Stimulated activated CD4-positive, alpha-beta T cell treated with anti-CD3 and anti-CD28 coated beads, Interleukin-12 subunit alpha, Interleukin-12 subunit beta, amount 100 ng/mL, for 48 hours (primary cell): Measurements from ENCODE around the gene FGF9.

Source experiments
- DNase-seq, 3 donors: peaks; one replicate each; pipeline ENCODE4 v3.0.0-alpha.2; 2020; ENCODE audit warnings: low read depth in 2 of 3, low spot score in 1 of 3

FGF9 gene

GRCh38 chr13:21709697-21710096, 38.8 kb downstream of the FGF9 start:
- DNase-seq: no peak

GRCh38 chr13:21710163-21710562, 39.3 kb downstream of the FGF9 start:
- DNase-seq: no peak

GRCh38 chr13:21717817-21718216, 46.9 kb downstream of the FGF9 start:
- no peak for DNase-seq

GRCh38 chr13:21719463-21719862, 48.6 kb downstream of the FGF9 start:
- DNase-seq: no peak

GRCh38 chr13:21723807-21724505, 53.1 kb downstream of the FGF9 start:
- no peak for DNase-seq

GRCh38 chr13:21730186-21730880, 59.5 kb downstream of the FGF9 start:
- no peak for DNase-seq

- DNase-seq: no peak
Observed at GRCh38 chr13:21733475-21734263, 62.8 kb downstream of the FGF9 start.

GRCh38 chr13:21734961-21735360, 64.1 kb downstream of the FGF9 start:
- DNase-seq: no peak

- no peak for DNase-seq
Observed at GRCh38 chr13:21735701-21736401, 65.0 kb downstream of the FGF9 start.

- no peak for DNase-seq
Observed at GRCh38 chr13:21736926-21737325, 66.1 kb downstream of the FGF9 start.

- DNase-seq: no peak
Observed at GRCh38 chr13:21738630-21739029, 67.8 kb downstream of the FGF9 start.

GRCh38 chr13:21739771-21740170, 68.9 kb downstream of the FGF9 start:
- no peak for DNase-seq

- no peak for DNase-seq
Observed at GRCh38 chr13:21741396-21741979, 70.6 kb downstream of the FGF9 start.

- no peak for DNase-seq
Observed at GRCh38 chr13:21742096-21742495, 71.2 kb downstream of the FGF9 start.

GRCh38 chr13:21744149-21744548, 73.3 kb downstream of the FGF9 start:
- DNase-seq: no peak

- DNase-seq: no peak
Observed at GRCh38 chr13:21745307-21745706, 74.4 kb downstream of the FGF9 start.

GRCh38 chr13:21747456-21747855, 76.6 kb downstream of the FGF9 start:
- DNase-seq: no peak

- DNase-seq: no peak
Observed at GRCh38 chr13:21748166-21748565, 77.3 kb downstream of the FGF9 start.

GRCh38 chr13:21749410-21749809, 78.5 kb downstream of the FGF9 start:
- DNase-seq: no peak

- no peak for DNase-seq
Observed at GRCh38 chr13:21752501-21752900, 81.6 kb downstream of the FGF9 start.

GRCh38 chr13:21753117-21753729, 82.3 kb downstream of the FGF9 start:
- DNase-seq: no peak
